Activated CD8-positive, alpha-beta memory T cell treated with anti-CD3 and anti-CD28 coated beads, Interleukin-2, amount 50 U/mL, for 24 hours (primary cell): ENCODE results near the gene MRGPRD.

Source experiments
- DNase-seq: peaks from one replicate; pipeline ENCODE4 v3.0.0-alpha.2; 2020; ENCODE audit errors: extremely low read depth

The MRGPRD gene

DNA sequence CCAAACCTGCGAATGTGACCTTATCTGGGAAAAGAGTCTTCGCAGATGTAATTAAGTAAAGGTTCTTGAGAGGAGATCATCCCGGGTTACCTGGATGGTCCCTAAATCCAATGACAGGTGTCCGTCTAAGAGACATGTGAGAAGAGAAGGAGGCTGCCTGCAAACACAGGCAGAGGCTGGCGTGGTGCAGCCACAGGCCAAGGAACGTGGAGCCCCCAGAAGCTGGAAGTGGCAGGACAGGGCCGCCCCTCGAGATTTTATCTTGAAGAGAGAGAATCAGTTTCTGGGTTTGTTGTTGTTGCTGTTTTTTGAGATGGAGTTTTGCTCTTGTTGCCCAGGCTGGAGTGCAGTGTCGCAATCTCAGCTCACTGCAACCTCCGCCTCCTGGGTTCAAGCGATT is 33.6 kb downstream of the MRGPRD start:
- DNase-seq = no peak

DNA sequence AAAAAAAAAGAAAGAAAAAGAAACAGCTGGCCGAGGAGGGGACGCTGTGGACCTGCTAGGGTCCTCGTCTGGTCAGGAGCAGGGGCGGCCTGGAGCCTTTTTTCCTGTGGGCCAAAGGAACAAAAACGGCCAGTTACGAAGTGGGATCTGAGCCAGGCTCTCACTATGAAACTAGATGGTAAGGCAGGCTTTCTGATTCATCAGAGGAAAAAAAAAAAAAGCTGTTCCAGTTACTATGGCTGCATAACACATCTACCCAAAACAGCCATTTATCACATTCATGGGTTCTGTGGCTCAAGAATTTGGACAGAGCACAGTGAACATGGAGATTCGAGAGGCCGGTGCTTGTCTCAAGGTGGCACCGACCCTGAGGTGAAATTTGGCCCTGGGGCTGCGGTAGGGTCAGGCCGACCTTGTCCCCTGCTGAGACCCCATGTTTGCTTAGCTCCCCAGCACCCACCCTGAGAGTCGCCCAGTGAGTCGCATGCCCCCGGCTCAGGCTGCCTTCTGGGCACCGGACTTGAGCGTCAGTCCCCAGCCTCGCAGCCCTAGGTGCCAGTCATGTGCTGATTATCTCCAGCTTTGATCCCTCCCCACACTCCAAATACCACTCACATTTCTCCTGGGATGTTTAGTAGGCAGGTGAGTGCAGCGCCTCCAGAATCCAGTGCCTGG is 34.2 kb downstream of the MRGPRD start:
- no peak for DNase-seq

DNA sequence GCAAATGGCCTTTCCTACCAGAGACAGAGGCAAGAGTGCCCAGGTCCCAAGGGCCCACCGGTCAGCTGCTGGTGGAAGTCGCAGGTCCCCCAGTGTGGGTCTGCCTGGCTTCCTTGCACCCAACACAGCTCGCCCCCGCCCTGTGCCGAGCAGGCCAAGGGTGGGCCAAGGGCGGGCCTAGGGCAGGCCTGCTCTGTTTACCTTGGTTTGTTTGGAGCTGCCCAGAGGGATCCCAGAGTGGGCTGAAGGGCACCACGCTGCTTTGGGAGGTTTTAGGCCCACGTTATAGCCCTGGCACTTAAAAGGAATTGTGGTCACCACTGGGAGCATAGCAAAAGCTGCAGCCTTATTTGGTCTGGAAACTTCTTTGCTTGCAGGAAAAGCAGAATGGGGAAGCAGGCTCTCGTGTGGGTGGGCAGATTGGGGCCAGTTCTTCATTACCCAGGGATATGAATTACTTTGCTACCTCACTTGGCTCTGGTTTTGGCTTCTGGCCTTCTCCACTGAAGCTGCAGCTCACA is 38.0 kb downstream of the MRGPRD start:
- no peak for DNase-seq

DNA sequence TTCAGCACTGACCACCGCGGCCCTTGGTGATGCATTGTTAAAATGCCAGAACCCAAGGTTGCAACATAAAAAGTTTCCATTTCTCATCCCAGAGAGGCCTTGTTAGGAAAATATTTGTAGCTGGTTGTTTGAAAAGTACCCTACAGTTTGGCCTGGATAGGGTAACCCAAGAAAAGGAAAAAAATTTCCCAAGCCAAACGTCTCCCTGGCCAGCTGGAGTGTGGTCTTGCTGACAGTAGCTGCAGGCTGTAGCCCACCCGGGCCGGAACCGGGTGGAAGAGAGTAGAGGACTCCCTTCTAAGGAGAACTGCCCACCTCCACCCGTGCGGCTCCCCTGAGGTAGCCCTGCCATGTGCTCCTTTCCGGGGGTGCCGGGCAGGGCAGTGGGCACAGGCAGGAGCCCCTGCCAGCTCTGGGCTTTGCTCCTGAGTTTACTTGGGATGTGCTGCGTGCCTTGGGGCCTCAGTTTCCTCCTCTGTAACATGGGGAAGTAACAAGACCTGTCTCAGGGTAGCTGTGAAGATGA is 38.6 kb downstream of the MRGPRD start:
- no peak for DNase-seq

DNA sequence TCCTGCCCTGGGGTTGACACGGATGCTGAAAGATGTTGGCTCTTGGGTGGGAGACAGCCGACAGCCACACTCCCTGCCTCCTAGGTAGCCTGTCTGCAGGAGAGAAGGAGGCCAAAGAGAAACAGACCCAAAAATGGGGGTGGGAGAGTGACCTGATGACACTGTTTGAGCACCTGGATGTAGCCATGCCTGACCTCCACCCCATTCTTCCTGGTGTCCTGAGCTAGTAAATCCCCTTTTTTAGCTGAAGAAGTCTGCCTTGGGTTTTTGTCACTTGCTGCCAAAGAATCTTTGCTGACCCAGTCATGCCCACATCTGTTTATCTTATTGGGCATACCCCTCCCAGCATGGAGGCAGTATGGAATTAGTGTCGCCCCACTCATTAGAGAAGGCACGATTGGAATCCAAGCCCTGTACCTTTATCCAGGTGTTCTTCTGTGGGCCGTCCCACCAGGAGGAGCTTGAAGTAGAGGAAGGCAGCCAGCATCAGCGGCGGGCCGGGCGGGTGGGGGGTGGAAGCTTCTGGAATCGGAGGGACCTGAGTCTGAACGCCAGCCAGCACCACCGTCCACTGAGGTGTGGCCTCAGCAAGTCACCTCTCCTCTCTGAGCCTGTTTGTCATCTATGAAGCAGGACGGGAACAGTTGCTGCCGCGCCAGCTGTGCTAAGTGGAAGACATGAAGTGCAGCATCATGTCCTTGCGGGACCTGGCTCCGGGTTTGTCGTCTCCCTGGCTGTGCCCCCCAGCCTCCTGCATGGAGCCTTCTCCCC is 39.3 kb downstream of the MRGPRD start:
- DNase-seq = no peak

DNA sequence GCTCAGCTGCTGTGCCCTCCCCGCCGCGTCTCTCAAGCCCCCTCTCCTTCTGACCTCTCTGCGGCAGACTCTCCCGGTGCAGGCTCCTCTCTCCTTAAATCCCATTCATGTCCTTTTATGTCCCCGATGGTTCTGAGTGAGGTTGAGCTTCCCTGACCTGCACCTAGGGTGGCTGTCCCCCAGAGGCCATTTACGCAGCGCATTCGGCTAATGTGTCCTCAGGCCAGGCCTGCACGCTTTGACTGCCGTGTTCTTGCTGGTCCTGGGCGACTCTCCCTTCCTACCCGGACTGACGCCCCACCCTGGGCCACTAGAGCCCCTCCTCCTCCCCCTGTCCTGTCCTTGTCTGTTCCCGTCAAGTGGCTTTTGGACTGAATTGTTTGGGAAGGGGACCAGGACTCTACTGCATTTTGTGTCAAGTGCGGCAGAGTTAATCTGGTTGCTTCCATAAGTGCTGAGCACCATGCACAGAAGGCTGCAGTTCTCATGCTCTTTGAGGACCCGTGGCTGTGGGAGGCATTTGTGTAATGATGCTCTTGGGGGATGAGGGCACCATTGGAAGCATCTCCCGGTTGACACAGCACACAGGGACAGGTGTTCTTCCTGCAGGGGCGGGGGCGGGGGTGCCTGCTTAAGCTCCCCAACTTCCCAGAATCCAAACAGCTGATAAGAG is 40.0 kb downstream of the MRGPRD start:
- DNase-seq = no peak

DNA sequence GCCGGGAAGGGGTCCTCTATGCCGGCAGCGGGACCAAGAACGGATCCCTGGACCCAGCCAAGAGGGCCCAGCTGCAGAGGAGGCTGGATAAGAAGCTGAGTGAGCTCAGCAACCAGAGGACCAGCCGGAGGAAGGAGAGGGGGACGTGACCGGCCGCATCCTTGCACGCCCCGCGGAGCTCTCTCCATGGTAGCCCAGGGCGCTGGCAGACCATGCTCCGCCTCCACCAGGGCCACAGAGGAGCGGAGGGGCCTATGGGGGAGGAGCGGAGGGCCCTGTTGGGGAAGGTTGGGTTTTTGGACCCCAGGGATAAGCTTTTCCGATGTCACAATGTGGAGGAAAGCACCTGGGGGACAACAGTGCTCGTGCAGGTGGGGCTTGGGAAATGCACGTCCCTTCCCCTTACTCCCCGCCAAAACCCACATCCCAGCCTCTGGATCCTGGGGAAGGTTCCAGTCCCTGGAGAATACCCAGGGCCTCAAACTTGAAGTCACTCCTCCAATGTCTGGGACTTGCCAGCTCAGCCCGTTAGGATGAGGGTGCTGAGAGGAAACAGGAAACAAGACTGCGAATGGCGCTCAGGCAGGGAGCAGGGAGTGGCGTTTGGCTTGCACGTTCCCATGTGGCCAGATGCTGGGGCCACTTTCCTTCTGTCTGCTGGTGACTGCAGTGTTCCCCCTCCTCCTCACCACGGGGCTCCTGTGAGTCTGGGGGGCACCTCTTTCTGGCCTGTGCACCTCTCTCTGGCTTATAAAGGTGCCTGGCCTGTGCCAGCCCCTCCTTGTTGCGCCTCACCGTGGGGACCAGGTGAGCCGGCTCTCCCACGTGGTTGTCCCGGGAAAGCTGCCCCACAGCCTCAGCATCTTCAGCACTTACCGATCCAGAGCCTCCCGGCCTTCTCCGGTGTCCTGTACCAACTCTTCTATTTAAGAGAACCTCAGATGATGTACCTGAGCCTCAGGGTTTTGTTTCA is 40.9 kb downstream of the MRGPRD start:
- no peak for DNase-seq

DNA sequence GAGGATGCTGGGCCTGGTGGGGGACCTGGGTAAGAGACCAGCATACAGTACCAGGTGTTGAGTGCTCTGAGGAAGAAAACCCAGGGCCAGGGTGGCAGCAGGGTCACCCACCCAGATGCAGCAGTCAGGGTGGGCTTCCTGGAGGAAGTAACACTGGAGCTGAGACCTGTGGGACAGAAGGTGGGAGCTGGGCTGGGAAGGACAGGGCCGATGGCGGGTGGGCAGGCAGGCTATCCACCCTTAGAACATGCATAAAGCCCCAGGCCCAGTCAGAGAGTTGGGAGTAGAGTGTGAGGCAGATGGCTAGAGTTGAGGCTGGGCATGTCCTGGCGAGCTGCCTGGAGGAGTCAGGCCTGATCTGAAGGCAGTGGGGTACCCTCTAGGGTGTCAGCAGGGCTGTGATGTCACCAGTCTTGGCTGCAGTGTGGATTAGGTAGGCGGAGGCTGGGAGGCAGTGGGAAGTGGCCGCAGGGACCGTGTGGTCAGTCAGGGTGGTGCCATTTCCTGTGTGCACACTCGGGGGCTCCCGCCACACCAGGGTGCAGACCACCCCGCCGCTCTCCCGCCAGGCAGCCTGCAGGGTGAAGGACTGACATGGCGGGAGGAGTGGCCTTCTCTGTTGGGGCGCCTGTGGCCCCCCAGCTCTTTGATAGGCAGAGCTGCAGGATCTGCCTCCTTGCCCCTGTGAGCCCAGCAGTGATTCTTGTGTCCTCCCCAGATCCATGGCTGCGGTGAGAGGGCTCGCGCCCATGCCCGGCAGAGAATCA is 41.8 kb downstream of the MRGPRD start:
- no peak for DNase-seq

DNA sequence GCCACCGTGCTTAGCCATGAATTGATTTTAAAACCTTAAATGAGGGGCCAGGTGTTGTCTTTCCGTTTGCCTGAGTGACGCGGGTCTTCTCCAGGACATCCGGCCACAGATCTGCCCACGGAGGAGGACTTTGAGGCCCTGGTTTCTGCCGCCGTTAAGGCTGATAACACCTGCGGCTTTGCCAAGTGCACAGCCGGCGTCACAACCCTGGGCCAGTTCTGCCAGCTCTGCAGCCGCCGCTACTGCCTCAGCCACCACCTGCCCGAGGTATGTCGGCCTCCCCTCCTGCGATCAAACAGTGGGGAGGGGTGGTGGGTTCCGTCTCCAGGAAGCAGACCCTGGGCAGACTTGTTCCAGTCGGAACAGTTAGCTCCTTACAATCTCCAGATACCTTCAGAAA is 42.7 kb downstream of the MRGPRD start:
- no peak for DNase-seq

DNA sequence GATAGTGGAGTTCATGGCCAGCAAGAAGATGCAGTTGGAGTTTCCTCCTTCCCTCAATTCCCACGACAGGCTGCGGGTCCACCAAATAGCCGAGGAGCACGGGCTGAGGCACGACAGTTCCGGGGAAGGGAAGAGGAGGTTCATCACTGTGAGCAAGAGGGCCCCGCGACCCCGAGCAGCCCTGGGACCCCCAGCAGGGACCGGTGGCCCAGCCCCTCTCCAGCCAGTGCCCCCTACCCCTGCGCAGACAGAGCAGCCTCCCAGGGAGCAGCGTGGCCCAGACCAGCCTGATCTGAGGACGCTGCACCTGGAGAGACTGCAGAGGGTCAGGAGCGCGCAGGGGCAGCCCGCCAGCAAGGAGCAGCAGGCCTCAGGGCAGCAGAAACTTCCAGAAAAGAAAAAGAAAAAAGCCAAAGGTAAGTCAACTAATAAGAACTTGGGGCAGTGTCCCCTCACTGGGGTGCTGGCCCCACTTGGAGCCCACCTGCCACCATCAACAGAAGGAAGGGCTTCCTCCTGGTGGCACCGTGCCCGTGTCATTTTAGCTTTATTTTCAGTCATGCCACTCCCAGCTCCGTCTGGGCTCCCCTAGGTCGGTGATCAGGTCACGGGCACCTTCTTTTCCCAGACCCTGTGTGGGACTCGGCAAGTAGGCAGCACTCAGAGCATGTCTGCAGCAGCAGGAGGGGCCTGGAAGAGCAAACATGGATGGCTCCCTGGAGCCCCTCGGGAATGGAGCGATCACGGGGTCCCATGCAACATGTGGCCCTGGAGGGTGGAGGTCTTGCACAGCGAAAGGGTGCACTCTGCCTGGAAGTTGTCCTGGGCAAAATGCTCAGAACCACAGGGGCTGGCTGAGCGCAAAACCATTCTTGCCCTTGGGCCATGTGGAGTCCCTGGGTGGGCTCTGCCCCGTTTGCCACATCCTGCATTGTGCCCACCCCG is 43.8 kb downstream of the MRGPRD start:
- no peak for DNase-seq

DNA sequence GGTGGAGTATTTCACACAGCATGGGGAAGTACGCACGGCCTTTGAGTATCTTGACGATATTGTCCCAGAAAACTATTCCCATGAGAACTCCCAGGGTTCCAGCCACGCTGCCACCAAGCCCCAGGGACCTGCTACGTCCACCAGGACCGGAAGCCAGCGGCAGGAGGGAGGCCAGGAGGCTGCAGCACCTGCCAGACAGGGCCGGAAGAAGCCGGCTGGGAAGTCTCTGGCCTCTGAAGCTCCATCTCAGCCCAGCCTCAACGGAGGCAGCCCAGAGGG is 44.5 kb downstream of the MRGPRD start:
- no peak for DNase-seq

DNA sequence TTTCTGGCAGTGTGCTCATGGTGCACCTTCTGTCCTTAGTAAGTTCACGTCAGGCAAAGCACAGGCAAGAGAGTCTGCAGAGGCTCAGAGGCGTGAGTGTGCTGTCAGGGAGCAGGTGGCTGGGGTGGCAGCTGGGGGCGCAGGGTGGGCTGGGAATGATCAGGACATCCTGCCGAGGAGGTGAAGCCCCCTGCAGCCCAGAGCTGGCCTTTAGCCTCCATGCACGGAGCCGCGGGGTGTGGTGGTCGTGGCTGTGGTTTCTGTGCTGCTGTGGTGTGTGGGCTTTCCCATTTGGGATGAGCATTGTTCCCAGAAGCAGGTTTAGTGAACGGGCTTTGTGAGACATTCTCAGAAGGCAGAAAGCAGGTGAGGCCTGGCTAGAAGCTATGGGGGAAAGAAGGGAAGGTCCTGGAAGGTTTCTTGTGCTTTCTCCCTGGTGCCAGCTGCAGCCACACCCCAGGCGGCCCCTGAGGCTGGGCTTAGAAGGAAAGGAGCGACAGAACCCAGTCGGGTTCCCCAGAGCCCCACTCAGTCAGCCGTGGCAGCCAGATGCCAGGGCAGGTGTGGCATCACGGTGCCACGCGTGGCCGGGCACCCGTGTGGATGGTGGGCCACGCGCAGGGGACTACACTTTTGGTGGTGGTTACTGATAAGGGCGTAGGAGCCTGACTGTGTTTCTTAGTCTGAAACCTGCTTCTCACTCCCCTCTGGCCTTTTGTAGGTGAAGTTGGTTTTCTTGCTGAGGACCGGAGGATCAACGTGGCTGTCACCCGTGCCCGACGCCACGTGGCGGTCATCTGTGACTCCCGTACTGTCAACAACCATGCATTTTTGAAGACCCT is 45.0 kb downstream of the MRGPRD start:
- DNase-seq = no peak

DNA sequence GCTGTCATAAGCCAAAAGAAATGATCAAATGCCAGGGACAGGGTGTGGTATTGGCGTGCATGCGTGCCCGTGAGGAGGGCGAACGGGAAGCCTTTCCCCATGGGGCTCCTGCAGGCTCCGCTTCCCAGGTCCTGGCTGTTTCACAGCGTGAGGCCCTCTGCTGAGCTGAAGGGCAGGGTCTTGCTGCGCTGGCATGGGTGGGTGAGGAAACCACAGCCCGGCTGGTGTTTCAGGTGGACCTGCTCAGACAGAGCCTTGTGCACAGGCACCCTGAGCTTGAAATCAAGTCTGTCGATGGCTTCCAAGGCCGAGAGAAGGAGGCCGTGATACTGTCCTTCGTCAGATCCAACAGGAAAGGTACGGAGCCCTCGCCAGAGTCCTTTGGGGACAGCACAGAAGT is 45.7 kb downstream of the MRGPRD start:
- DNase-seq = no peak

DNA sequence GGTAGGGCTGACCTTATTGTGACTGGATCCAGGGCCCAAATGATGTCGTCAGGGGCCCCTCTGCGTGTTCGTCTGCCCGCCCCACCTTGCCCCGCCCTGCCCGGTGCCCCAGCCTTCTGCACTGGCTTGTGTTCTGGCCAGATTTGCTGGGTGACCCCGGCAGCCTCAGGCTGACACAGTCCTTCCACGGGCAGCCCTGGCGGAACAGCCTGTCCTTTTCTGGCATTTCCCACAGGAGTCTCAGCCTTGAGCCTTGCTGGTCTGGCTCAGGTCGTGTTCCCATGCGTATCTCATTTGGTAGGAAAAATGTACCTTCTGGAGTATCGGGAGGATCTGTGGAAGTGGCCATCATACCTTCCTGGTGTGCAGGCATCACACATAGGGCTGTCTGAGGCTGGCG is 46.1 kb downstream of the MRGPRD start:
- no peak for DNase-seq

DNA sequence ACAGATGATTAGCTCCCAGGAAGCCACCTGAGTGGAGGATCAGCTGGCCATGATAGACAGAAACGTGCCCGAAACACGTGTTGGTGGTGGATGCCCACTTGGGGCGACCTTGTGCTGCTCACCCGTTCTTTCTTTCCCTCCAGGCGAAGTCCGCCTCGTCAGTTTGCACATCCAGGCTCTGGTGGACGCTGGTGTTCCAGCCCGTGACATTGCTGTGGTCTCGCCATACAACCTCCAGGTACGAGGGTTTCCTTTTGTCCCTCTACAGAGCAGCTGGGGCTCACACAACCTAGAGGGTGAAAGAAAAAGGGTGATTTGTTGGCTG is 46.5 kb downstream of the MRGPRD start:
- no peak for DNase-seq

DNA sequence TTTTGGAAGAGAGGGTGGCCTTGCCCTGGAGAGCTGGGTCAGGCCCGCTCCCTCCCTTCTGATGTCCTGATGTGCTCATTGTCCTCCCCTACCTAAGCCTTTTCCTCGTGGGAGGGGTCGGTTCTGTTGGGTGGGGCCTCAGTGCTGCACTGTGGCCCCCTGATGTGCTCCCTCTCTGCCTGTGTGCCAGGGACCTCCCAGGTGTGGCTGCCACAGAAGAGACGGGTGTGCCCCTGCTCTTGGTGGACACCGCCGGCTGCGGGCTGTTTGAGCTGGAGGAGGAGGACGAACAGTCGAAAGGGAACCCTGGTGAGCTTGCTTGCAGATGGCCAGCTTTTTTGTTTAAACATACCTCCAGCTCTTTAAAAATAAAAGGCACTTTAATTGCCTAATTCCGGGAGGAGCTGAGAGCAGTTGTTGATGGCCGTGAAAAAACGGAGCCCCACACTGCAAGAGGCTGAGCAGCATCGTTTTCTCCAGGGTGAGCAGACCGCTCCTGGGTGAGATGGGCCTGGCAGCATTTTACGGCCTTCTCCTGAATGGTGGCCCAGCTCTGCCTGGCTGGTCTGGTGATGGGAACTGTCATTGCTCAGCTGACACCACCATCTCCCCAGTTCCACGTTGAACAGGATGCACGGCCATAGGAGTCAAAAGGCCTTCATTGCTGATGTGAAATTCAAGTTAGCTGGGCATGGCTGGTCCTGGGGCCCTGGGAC is 47.0 kb downstream of the MRGPRD start:
- DNase-seq = no peak

DNA sequence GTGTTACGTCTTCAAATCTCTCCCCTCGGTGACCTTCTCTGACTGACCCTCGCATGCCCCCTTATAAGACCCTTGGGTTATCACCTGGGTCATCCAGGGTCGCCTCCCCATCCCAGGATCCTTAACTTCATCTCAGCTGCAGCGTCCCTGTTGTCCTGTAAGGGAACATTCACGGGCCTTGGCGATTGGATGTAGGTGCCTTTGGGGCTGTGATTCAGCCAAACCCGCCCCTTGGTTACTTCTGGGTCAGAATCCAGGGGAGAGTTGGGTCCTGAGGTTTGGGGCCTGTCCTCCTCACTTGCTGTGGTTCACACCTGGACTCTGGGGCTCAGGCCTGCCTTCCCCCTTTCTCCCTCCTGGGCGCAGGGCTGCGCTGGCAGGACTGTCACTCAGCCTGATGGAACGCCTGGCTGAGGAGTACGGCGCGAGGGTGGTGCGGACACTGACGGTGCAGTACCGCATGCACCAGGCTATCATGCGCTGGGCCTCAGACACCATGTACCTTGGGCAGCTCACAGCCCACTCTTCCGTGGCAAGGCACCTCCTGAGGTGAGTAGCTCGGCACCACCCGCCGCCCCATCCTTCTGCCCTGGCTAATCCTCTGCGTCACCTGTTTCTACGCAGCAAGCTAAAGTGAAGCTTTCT is 47.7 kb downstream of the MRGPRD start:
- no peak for DNase-seq

DNA sequence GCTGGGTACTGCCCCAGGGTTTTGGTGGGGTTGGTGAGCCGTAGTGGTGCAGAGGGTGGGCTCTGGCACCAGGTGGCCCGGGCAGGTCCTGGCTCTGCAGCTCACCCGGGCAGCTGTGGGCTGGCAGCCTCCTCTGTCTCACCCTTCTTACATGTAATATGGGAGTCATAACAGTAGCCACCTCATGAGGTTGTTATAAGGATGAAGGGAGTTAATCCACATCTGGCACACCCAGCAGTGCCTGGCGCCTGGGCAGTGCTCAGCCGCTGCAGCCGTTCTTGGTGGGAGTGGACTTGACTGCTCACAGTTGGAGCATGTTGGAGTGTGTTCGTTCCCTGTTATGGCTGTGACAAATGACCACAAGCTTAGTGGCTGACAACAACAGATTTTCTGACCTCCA is 48.4 kb downstream of the MRGPRD start:
- no peak for DNase-seq
